ENCODE data around the gene POLR2L. TPM values are rescaled to one million over a fixed set of nuclear protein-coding genes. Genes with fewer than 3 reads are reported as not detected.

POLR2L gene
- total RNA-seq, 1 donor from 2014 or later = 128 TPM

- peaks cover 21% of the 10 kb centered on the region for H3K4me1 Mint-ChIP-seq
Measured at GRCh38 chr11:826227-826621, 16.1 kb downstream of the POLR2L start.

GRCh38 chr11:825366-826226, 16.7 kb downstream of the POLR2L start:
- Mint-ChIP-seq H3K4me3 (no peak overlapping the region), H3K4me1 (peaks cover 21% of the 10 kb centered on the region), H3K36me3 (ENCODE audit: low read depth) (no peaks in the 10 kb centered on the region), H3K9me3 (no peaks in the 10 kb centered on the region), H3K27me3 (ENCODE audit: low read depth) (peaks cover 42% of the 10 kb centered on the region), H3K27ac (ENCODE audit: unreplicated experiment) (no peak overlapping the region)
- no peak for DNase-seq (ENCODE audit: low read depth, low spot score)
- no peak for TF ChIP-seq CTCF (conservative IDR thresholded peaks at IDR 0.05)

More at GRCh38 chr11:826227-826621, 16.1 kb downstream of the POLR2L start:
- Mint-ChIP-seq H3K27ac (ENCODE audit: unreplicated experiment) (no peak overlapping the region), H3K27me3 (ENCODE audit: low read depth) (peaks cover 47% of the 10 kb centered on the region), H3K4me3 (peak overlapping the region; percentile 73), H3K36me3 (ENCODE audit: low read depth) (no peaks in the 10 kb centered on the region), H3K9me3 (no peaks in the 10 kb centered on the region)
- no peak for TF ChIP-seq CTCF (conservative IDR thresholded peaks at IDR 0.05)
- no peak for DNase-seq (ENCODE audit: low read depth, low spot score)

GRCh38 chr11:824942-825341, 17.4 kb downstream of the POLR2L start:
- TF ChIP-seq CTCF (conservative IDR thresholded peaks at IDR 0.05) = no peak
- H3K27ac Mint-ChIP-seq (ENCODE audit: unreplicated experiment) = no peak overlapping the region
- DNase-seq (ENCODE audit: low read depth, low spot score) = no peak
- no peaks in the 10 kb centered on the region for H3K9me3 Mint-ChIP-seq
- H3K27me3 Mint-ChIP-seq (ENCODE audit: low read depth) = peaks cover 36% of the 10 kb centered on the region
- no peaks in the 10 kb centered on the region for H3K36me3 Mint-ChIP-seq (ENCODE audit: low read depth)
- no peak overlapping the region for H3K4me3 Mint-ChIP-seq
- H3K4me1 Mint-ChIP-seq = peaks cover 21% of the 10 kb centered on the region

- Mint-ChIP-seq H3K27me3 (ENCODE audit: low read depth) (peaks cover 30% of the 10 kb centered on the region), H3K9me3 (no peaks in the 10 kb centered on the region), H3K36me3 (ENCODE audit: low read depth) (no peaks in the 10 kb centered on the region), H3K4me1 (peaks cover 18% of the 10 kb centered on the region), H3K4me3 (no peak overlapping the region), H3K27ac (ENCODE audit: unreplicated experiment) (no peak overlapping the region)
- no peak for TF ChIP-seq CTCF (conservative IDR thresholded peaks at IDR 0.05)
- no peak for DNase-seq (ENCODE audit: low read depth, low spot score)
Measured at GRCh38 chr11:824292-824880, 17.9 kb downstream of the POLR2L start.

- H3K27ac Mint-ChIP-seq (ENCODE audit: unreplicated experiment) = no peak overlapping the region
- peaks cover 23% of the 10 kb centered on the region for H3K27me3 Mint-ChIP-seq (ENCODE audit: low read depth)
- H3K4me3 Mint-ChIP-seq = no peak overlapping the region
- H3K9me3 Mint-ChIP-seq = no peaks in the 10 kb centered on the region
- H3K4me1 Mint-ChIP-seq = peaks cover 12% of the 10 kb centered on the region
- DNase-seq (ENCODE audit: low read depth, low spot score) = no peak
- H3K36me3 Mint-ChIP-seq (ENCODE audit: low read depth) = no peaks in the 10 kb centered on the region
- TF ChIP-seq CTCF (conservative IDR thresholded peaks at IDR 0.05) = no peak
Measured at GRCh38 chr11:823441-824291, 18.7 kb downstream of the POLR2L start.
